Endothelial cell (in vitro differentiated cells): Measurements from ENCODE around the gene NEDD9. TPM values are rescaled to one million over a fixed set of nuclear protein-coding genes. Genes with fewer than 3 reads are reported as not detected.

ENCODE experiments used
- DNase-seq: peaks from one replicate; pipeline ENCODE4 v3.0.0; 2021; ENCODE audit warnings: low spot score
- H3K27ac Mint-ChIP-seq: one replicate; pipeline ENCODE4 v1.8.0; 2021; ENCODE audit warnings: mixed read lengths, inconsistent platforms; ENCODE audit not compliant: unreplicated experiment
- H3K27me3 Mint-ChIP-seq: one replicate; pipeline ENCODE4 v1.8.0; 2021; ENCODE audit warnings: mild to moderate bottlenecking, moderate library complexity, mixed read lengths, inconsistent platforms; ENCODE audit not compliant: unreplicated experiment
- H3K36me3 Mint-ChIP-seq: one replicate; pipeline ENCODE4 v1.8.0; 2021; ENCODE audit warnings: mild to moderate bottlenecking, low read depth, mixed read lengths, inconsistent platforms; ENCODE audit not compliant: unreplicated experiment
- H3K4me1 Mint-ChIP-seq: one replicate; pipeline ENCODE4 v1.8.0; 2021; ENCODE audit warnings: mild to moderate bottlenecking, mixed read lengths, inconsistent platforms; ENCODE audit not compliant: unreplicated experiment
- H3K4me3 Mint-ChIP-seq: one replicate; pipeline ENCODE4 v1.8.0; 2021; ENCODE audit warnings: mild to moderate bottlenecking, mixed read lengths, inconsistent platforms; ENCODE audit not compliant: unreplicated experiment
- H3K9me3 Mint-ChIP-seq: one replicate; pipeline ENCODE4 v1.8.0; 2021; ENCODE audit warnings: mixed read lengths, inconsistent platforms; ENCODE audit not compliant: unreplicated experiment
- CTCF ChIP-seq: fragments of 200-600 bp; sonication (generic); IDR thresholded peaks from one replicate; pipeline ENCODE4 v1.5.0; 2021; ENCODE audit warnings: antibody characterized with exemption; ENCODE audit not compliant: unreplicated experiment
- total RNA-seq: library from RNA; stranded (reverse); fragmentation: NEBNext Ultra II Directional; extraction: Animal tissue kit (Norgen Biotek cat#: 25700); gene quantifications from one replicate; pipeline ENCODE4 v1.2.1, GENCODE V29; 2021; ENCODE audit not compliant: unreplicated experiment

The NEDD9 gene
- total RNA-seq, 1 donor from 2014 or later = 3.2 TPM

GRCh38 chr6:11231108-11231463 lies 1.4 kb downstream of the NEDD9 start:
- Mint-ChIP-seq H3K36me3 (no peaks in the 10 kb centered on the region), H3K9me3 (no peaks in the 10 kb centered on the region), H3K27ac (no peak overlapping the region), H3K4me1 (peaks cover 16% of the 10 kb centered on the region), H3K4me3 (no peak overlapping the region), H3K27me3 (peaks cover 11% of the 10 kb centered on the region)
- DNase-seq = no peak
- no peak for TF ChIP-seq CTCF

GRCh38 chr6:11230158-11231107 lies 2.0 kb downstream of the NEDD9 start:
- H3K4me3 Mint-ChIP-seq = no peak overlapping the region
- peaks cover 16% of the 10 kb centered on the region for H3K4me1 Mint-ChIP-seq
- H3K27me3 Mint-ChIP-seq = peaks cover 11% of the 10 kb centered on the region
- DNase-seq = no peak
- H3K27ac Mint-ChIP-seq = no peak overlapping the region
- no peaks in the 10 kb centered on the region for H3K36me3 Mint-ChIP-seq
- no peaks in the 10 kb centered on the region for H3K9me3 Mint-ChIP-seq
- no peak for TF ChIP-seq CTCF

- Mint-ChIP-seq H3K27me3 (peaks cover 11% of the 10 kb centered on the region), H3K4me1 (peaks cover 18% of the 10 kb centered on the region), H3K4me3 (no peak overlapping the region), H3K27ac (no peak overlapping the region), H3K9me3 (no peaks in the 10 kb centered on the region), H3K36me3 (no peaks in the 10 kb centered on the region)
- DNase-seq = no peak
- no peak for TF ChIP-seq CTCF
Observed at GRCh38 chr6:11229655-11230046, 2.8 kb downstream of the NEDD9 start.

GRCh38 chr6:11228935-11229654 lies 3.4 kb downstream of the NEDD9 start:
- peaks cover 9% of the 10 kb centered on the region for H3K27me3 Mint-ChIP-seq
- H3K27ac Mint-ChIP-seq = no peak overlapping the region
- peaks cover 21% of the 10 kb centered on the region for H3K4me1 Mint-ChIP-seq
- TF ChIP-seq CTCF = no peak
- H3K36me3 Mint-ChIP-seq = no peaks in the 10 kb centered on the region
- no peaks in the 10 kb centered on the region for H3K9me3 Mint-ChIP-seq
- no peak for DNase-seq
- H3K4me3 Mint-ChIP-seq = no peak overlapping the region

- Mint-ChIP-seq H3K9me3 (no peaks in the 10 kb centered on the region), H3K27me3 (peaks cover 5% of the 10 kb centered on the region), H3K4me1 (peaks cover 25% of the 10 kb centered on the region), H3K36me3 (no peaks in the 10 kb centered on the region), H3K27ac (no peak overlapping the region), H3K4me3 (no peak overlapping the region)
- DNase-seq = no peak
- no peak for TF ChIP-seq CTCF
Observed at GRCh38 chr6:11227698-11228097, 4.8 kb downstream of the NEDD9 start.
